ENCODE results near the gene HM13.
"Not testable (repeated sequence)": the region's sequence is repeated elsewhere in the genome, so short reads cannot be mapped to it uniquely, and the experiment has no call there.

HM13 gene

DNA sequence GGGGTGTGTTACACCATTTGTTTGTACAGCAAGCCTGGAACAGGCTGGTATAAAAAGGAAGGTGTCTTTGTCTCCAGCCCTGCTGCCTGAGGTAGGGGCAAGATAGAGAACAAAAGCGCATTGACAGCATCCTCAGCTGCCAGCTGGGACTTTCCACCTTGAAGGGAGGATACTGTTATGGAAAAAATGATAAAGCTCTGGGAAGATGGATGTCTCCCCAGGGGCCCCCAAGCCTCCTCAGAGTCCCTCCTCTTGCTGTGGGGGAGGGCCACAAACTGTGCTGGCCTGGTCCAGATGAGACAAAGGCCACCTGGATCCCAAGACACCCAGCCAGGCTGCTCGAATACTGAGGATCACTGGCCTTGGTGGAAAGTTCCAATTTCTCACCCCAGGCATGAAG, 26.1 kb upstream of the HM13 start:
- no peaks in the 10 kb centered on the region for H3K9me3 Mint-ChIP-seq
- H3K27me3 Mint-ChIP-seq: peaks cover 50% of the 10 kb centered on the region
- no peak for DNase-seq
- no peak overlapping the region for H3K4me3 Mint-ChIP-seq
- no peak overlapping the region for H3K27ac Mint-ChIP-seq
- H3K4me1 Mint-ChIP-seq: no peaks in the 10 kb centered on the region
- CTCF ChIA-PET: interaction anchor here (4.9 kb wide), 1 partner anchor 14 kb away, joined by 34 read pairs; no protein-coding TSS in a partner anchor
- H3K36me3 Mint-ChIP-seq: no peaks in the 10 kb centered on the region

DNA sequence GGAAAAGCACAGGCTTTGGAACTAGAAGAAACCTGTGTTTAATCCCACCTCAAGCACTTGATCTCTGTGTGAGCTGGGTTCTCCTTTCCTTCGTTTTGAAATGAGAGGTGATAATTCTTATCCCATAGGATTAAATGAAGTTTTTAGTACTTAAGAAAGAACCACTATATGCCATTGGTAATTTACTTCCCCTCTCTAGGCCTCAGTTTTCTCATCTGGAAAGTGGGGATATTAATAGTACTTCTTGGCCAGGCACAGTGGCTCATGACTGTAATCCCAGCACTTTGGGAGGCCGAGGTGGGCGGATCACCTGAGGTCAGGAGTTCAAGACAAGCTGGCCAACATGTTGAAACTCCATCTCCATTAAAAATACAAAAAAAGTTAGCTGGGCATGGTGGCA, 25.1 kb upstream of the HM13 start:
- no peak overlapping the region for H3K4me3 Mint-ChIP-seq
- H3K36me3 Mint-ChIP-seq: no peaks in the 10 kb centered on the region
- H3K27ac Mint-ChIP-seq: no peak overlapping the region
- H3K27me3 Mint-ChIP-seq: peaks cover 43% of the 10 kb centered on the region
- no peaks in the 10 kb centered on the region for H3K9me3 Mint-ChIP-seq
- DNase-seq: no peak
- no peaks in the 10 kb centered on the region for H3K4me1 Mint-ChIP-seq
- CTCF ChIA-PET: interaction anchor here (4.9 kb wide), 1 partner anchor 13 kb away, joined by 34 read pairs; no protein-coding TSS in a partner anchor

DNA sequence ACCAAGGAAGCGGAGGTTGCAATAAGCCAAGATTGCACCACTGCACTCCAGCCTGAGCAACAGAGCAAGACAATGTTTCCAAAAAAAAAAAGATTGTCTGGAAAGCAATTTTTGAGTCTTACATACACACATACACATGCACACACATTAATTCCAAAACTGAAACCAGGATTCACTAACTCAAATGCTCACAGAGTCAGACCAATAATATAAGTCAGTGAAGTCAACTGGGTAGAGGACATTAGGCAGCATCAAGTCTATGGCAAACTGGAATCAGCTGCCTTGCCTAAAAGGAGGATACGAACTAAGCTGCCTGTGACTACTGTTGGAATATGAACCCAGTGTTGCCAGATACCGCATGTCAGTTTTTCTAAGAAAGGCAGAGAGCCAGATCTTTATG, 23.5 kb upstream of the HM13 start:
- Mint-ChIP-seq H3K36me3 (no peaks in the 10 kb centered on the region), H3K27ac (no peak overlapping the region), H3K27me3 (peaks cover 27% of the 10 kb centered on the region), H3K4me3 (no peak overlapping the region), H3K9me3 (no peaks in the 10 kb centered on the region), H3K4me1 (no peaks in the 10 kb centered on the region)
- CTCF ChIA-PET: interaction anchor here (0.7 to 1.5 kb wide), 3 partner anchors 12 to 122 kb away, joined by 3 to 4 read pairs (median 4); no protein-coding TSS in a partner anchor
- no peak for DNase-seq

GRCh38 chr20:31494131-31494530, 20.1 kb upstream of the HM13 start:
- Mint-ChIP-seq H3K27ac (no peak overlapping the region), H3K9me3 (no peaks in the 10 kb centered on the region), H3K4me1 (no peaks in the 10 kb centered on the region), H3K27me3 (peaks cover 14% of the 10 kb centered on the region), H3K36me3 (no peaks in the 10 kb centered on the region), H3K4me3 (no peak overlapping the region)
- DNase-seq: no peak
- CTCF ChIA-PET: interaction anchor here (1.4 kb wide), 1 partner anchor 9 kb away, joined by 8 read pairs; no protein-coding TSS in a partner anchor

DNA sequence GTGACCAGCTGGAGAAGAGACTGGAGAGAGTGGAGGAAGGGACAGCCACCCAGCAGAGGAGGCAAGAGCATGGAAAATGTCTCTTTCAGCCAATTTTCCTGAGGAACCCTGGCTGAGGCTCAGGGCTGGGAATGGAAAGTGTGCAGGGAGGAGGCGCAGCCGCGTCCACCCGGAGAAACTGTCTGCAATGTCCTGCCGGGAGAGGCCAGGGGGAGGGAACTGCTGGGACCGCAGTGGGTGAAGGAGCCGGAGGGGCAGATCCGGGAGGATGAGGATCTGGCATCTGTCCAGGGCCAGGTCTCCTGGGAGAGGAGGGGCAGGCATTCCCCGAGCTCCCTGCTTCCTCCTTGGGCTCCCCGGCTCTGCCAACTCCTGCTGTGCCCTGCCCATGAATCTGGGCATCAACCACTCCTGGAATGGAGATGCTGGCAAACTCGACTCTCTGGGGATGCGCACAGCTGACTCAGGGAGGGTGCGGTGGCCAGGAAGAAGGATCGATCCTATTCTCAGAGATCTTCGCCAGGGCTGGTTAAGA, 17.4 kb upstream of the HM13 start:
- H3K9me3 Mint-ChIP-seq: no peaks in the 10 kb centered on the region
- H3K36me3 Mint-ChIP-seq: no peaks in the 10 kb centered on the region
- no peak overlapping the region for H3K4me3 Mint-ChIP-seq
- DNase-seq: no peak
- H3K27me3 Mint-ChIP-seq: peaks cover 15% of the 10 kb centered on the region
- no peaks in the 10 kb centered on the region for H3K4me1 Mint-ChIP-seq
- CTCF ChIA-PET: no interaction called here
- no peak overlapping the region for H3K27ac Mint-ChIP-seq

DNA sequence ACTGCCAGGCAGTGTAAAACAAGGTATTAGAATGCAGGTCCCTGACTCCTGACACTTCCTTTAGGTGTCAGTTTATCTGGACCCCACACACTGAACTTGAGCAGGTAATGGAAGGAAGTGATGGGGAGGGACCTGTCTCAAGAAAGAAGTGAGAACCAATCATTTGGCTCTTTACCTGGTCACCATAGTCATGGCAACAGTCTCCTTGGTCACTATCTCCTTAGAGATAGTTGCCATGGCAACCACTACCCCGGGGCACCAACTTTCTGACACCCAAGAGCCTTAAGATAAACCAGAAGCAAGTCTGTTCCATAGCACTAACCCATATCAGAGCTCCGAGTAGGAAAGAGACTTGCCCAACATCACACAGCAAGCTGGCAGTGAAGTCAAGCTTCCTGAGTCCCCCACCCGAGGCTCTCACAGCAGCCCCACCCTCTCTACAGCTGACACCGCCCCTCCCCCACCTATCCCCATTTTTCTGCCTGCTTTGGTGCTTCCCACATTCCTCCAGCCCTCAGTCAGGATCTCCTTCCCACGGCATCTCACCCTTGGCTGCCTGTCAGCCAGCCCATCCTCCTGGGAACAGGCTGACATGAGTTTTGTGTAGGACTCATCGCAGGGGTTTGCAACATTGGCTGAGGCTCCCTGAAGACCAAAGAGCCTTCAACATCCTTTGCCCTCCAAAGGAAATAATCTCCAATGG, 16.3 kb upstream of the HM13 start:
- Mint-ChIP-seq H3K4me1 (no peaks in the 10 kb centered on the region), H3K4me3 (no peak overlapping the region), H3K9me3 (no peaks in the 10 kb centered on the region), H3K36me3 (no peaks in the 10 kb centered on the region), H3K27me3 (peaks cover 15% of the 10 kb centered on the region), H3K27ac (no peak overlapping the region)
- DNase-seq: no peak
- CTCF ChIA-PET: interaction anchor here (1.1 kb wide), 1 partner anchor 39 kb away, joined by 3 read pairs; no protein-coding TSS in a partner anchor

DNA sequence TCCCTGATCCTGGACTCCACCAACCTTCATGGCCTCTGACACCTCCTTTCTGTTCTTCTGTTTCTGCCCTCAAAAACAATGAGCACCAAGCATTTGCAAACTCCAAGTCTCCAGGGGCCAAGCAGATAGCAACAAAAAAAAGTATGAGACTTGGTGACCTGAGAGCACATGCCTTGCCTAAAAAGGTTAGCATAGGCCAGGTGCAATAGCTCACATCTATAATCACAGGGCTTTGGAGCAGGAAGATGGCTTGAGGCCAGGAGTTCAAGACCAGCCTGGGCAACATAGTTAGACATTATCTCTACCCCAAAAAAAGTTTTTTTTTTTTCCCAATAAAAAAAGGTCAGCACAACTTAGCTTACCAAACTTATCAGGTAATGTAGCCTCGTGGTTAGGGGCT, 13.7 kb upstream of the HM13 start:
- Mint-ChIP-seq H3K4me1 (peaks cover 2% of the 10 kb centered on the region), H3K27me3 (peaks cover 32% of the 10 kb centered on the region), H3K27ac (no peak overlapping the region), H3K36me3 (no peaks in the 10 kb centered on the region), H3K9me3 (no peaks in the 10 kb centered on the region), H3K4me3 (no peak overlapping the region)
- no peak for DNase-seq
- CTCF ChIA-PET: interaction anchor here (3.6 to 4.7 kb wide), 2 partner anchors 13 to 42 kb away, joined by 34 to 97 read pairs; no protein-coding TSS in a partner anchor

DNA sequence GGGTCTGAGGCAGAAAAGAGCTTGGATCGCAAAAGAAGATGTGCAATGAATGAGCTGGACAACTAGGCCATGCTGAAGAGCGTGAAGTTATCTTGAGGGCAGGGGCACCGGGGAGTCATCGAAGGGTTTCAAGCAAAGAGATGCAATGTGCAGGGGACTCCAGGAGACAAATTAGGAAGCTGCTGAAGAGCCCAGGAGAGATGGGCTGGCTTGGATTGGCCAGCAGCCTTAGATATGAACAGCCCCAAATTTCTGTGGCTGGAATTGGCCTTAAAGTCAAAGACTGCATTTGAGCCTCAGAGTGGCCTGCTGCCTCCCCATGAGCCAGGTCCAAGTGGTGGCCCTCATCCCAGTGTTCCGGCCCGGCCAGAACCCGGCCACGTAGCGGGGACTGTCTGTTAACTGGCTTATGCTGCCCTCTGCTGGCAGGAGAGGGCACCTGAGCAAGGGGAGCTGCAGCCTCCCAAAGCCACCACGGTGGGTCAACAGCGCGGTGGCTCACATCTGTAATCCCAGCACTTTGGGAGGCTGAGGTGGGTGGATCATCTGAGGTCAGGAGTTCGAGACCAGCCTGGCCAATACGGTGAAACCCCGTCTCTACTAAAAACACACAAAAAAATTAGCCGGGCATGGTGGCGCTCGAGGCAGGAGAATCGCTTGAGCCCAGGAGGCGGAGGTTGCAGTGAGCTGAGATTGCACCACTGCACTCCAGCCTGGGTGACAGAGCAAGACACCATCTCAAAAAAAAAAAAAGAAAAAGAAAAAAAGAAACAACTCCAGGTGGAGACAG, 11.2 kb upstream of the HM13 start:
- not testable (repeated sequence) for H3K9me3 Mint-ChIP-seq, H3K36me3 Mint-ChIP-seq, H3K27ac Mint-ChIP-seq, H3K4me1 Mint-ChIP-seq, H3K4me3 Mint-ChIP-seq
- CTCF ChIA-PET: interaction anchor here (0.6 to 4.7 kb wide), 24 partner anchors 9 to 193 kb away, joined by 3 to 97 read pairs (median 6); partner anchors contain the start of genes DEFB123, DEFB124, HM13 and REM1
- DNase-seq: peak; percentile 80
- peaks cover 27% of the 10 kb centered on the region for H3K27me3 Mint-ChIP-seq

DNA sequence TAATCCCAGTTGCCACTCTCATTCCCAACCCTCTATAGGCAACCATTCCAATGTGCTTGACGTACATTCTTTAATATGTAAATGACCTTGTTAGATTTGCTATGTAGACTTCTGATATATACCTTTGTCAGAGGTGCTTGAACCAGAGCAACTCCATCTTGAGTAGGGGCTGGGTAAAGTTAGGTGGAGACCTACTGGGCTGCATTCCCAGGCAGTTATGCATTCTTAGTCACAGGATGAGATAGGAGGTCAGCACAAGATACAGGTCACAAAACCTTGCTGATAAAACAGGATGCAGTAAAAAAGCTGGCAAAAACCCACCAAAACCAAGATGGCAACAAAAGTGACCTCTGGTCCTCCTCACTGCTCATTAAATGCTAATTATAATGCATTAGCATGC, 8.3 kb upstream of the HM13 start:
- Mint-ChIP-seq H3K27me3 (peaks cover 33% of the 10 kb centered on the region), H3K9me3 (peaks cover 2% of the 10 kb centered on the region), H3K36me3 (no peaks in the 10 kb centered on the region), H3K4me3 (no peak overlapping the region), H3K27ac (no peak overlapping the region), H3K4me1 (peaks cover 2% of the 10 kb centered on the region)
- DNase-seq: no peak
- CTCF ChIA-PET: no interaction called here

DNA sequence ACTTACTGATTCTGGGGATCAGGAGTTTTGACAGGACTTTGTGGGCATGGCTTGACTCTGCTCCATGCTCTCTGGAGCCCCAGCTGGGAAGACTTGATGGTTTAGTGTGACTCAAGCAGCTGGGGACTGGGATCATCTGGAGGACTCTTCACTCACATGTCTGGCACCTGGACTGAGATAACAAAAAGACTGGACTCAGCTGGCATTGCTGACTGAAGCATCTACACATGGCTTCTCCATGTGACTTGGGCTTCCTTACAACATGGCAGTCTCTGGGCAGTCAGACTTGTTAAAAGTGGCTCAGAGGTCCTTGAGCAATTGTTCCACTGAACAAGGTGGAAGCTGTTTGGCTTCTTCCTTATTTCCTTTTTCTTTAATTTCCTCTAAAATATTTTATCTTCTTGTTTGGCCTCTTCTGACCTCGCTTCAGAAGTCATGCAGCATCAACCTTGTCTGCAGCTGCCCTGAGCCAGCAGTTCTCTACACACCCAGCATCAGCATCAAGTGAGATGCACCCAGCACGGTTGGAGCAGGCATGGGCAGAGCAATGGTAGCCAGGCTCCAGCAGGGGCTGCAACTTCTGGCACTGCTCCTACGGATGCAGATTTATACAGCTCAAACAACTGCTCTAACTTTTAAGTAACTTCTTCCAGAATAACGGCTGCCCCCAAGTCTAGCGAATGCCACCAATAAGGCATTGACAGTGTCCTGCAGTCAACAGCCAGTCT, 5.6 kb upstream of the HM13 start:
- peaks cover 2% of the 10 kb centered on the region for H3K9me3 Mint-ChIP-seq
- no peak overlapping the region for H3K4me3 Mint-ChIP-seq
- CTCF ChIA-PET: interaction anchor here (0.8 kb wide), 1 partner anchor 48 kb away, joined by 3 read pairs; no protein-coding TSS in a partner anchor
- H3K27ac Mint-ChIP-seq: no peak overlapping the region
- DNase-seq: no peak
- H3K36me3 Mint-ChIP-seq: no peaks in the 10 kb centered on the region
- H3K4me1 Mint-ChIP-seq: peaks cover under 1% of the 10 kb centered on the region
- peaks cover 33% of the 10 kb centered on the region for H3K27me3 Mint-ChIP-seq

GRCh38 chr20:31515072-31515774, 981 bp downstream of the HM13 start:
- Mint-ChIP-seq H3K36me3 (peaks cover 5% of the 10 kb centered on the region), H3K27ac (no peak overlapping the region), H3K27me3 (no peaks in the 10 kb centered on the region), H3K4me3 (no peak overlapping the region), H3K9me3 (no peaks in the 10 kb centered on the region), H3K4me1 (peaks cover 14% of the 10 kb centered on the region)
- DNase-seq: no peak
- CTCF ChIA-PET: interaction anchor here (1.2 to 1.5 kb wide), 3 partner anchors 12 to 98 kb away, joined by 4 to 9 read pairs (median 6); no protein-coding TSS in a partner anchor

DNA sequence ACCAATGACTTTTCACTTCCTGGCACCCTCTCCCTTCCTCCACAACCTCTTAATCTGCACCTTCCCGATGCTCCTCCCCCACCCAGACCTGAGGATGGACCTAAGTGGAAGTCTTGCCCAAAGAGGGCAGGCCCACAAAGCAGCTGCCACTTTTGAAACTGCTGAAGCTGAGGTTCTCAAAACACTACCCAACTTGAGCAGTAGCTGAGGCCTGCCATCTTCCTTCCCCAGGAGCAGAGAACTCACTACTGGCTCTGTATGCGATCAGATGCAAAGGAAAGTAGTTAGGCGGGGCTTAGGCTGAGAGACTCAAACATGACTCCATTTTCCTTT, 1.5 kb downstream of the HM13 start:
- Mint-ChIP-seq H3K4me1 (peaks cover 18% of the 10 kb centered on the region), H3K36me3 (peaks cover 10% of the 10 kb centered on the region), H3K27me3 (no peaks in the 10 kb centered on the region), H3K4me3 (no peak overlapping the region), H3K9me3 (no peaks in the 10 kb centered on the region), H3K27ac (no peak overlapping the region)
- DNase-seq: peak; percentile 52
- CTCF ChIA-PET: interaction anchor here (1.2 to 1.5 kb wide), 3 partner anchors 13 to 97 kb away, joined by 4 to 9 read pairs (median 6); no protein-coding TSS in a partner anchor

DNA sequence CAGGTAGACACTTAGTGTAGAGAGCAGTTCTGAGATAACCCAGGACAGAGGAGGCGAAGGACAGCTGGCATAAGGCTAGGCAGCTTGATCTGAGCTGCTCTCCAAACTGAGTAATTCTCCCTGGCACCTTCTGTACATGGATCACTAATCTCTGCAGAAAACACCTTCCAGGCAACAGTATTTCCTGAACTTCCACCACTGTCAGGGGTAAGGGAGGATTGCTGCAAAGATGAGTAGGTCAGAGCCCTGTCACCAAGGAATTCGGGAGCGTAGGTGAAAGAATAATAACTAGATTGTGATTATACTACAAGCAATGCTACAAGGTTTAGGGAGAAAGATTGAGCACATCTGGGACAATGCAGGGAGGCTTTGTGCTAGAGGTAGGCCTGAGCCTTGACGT, 1.9 kb downstream of the HM13 start:
- Mint-ChIP-seq H3K4me1 (peaks cover 18% of the 10 kb centered on the region), H3K36me3 (peaks cover 10% of the 10 kb centered on the region), H3K4me3 (no peak overlapping the region), H3K27me3 (no peaks in the 10 kb centered on the region), H3K9me3 (no peaks in the 10 kb centered on the region), H3K27ac (no peak overlapping the region)
- CTCF ChIA-PET: interaction anchor here (1.2 to 1.5 kb wide), 3 partner anchors 13 to 97 kb away, joined by 4 to 9 read pairs (median 6); no protein-coding TSS in a partner anchor
- no peak for DNase-seq
